MM.1S (cell line): ENCODE data around the gene FAM83F.

Experiments used
- DNase-seq: peaks from one replicate; pipeline ENCODE4 v3.0.0-alpha.2; 2015
- H2AFZ ChIP-seq: fragments of 300-600 bp; sonication (generic); 2 replicates; pipeline ENCODE4 v1.6.0; 2016; ENCODE audit warnings: antibody characterized with exemption, low read length
- H3F3A ChIP-seq: fragments of 300-600 bp; sonication (generic); 2 replicates; pipeline ENCODE4 v1.6.1; 2016; ENCODE audit warnings: mild to moderate bottlenecking, antibody characterized with exemption, low read length, moderate library complexity, mixed read lengths; ENCODE audit not compliant: insufficient read depth
- H3K27ac ChIP-seq: fragments of 300-600 bp; sonication (generic); 2 replicates; pipeline ENCODE4 v1.5.1; 2016; ENCODE audit warnings: mild to moderate bottlenecking, low read length
- H3K27me3 ChIP-seq: fragments of 300-600 bp; sonication (generic); replicated peaks from 2 replicates; pipeline ENCODE4 v1.6.0; 2016; ENCODE audit warnings: low read length; ENCODE audit not compliant: insufficient read depth
- H3K36me3 ChIP-seq: fragments of 300-600 bp; sonication (generic); replicated peaks from 2 replicates; pipeline ENCODE4 v1.6.1; 2016; ENCODE audit warnings: mild to moderate bottlenecking, low read length, mixed read lengths; ENCODE audit not compliant: insufficient read depth
- H3K4me1 ChIP-seq: fragments of 300-600 bp; sonication (generic); 2 replicates; pipeline ENCODE4 v1.6.1; 2016; ENCODE audit warnings: low read length, mixed read lengths
- H3K4me2 ChIP-seq: fragments of 300-600 bp; sonication (generic); 2 replicates; pipeline ENCODE4 v1.6.0; 2016; ENCODE audit warnings: low read depth, low read length
- H3K4me3 ChIP-seq: fragments of 300-600 bp; sonication (generic); 2 replicates; pipeline ENCODE4 v1.5.1; 2016; ENCODE audit warnings: low read length, mixed read lengths
- H3K79me2 ChIP-seq: fragments of 300-600 bp; sonication (generic); 2 replicates; pipeline ENCODE4 v1.6.1; 2016; ENCODE audit warnings: mixed run types, low read length, mixed read lengths
- H3K9ac ChIP-seq: fragments of 300-600 bp; sonication (generic); 2 replicates; pipeline ENCODE4 v1.6.1; 2016; ENCODE audit warnings: low read length, mixed read lengths
- H3K9me2 ChIP-seq: fragments of 300-600 bp; sonication (generic); replicated peaks from 2 replicates; pipeline ENCODE4 v1.6.1; 2016; ENCODE audit warnings: mild to moderate bottlenecking, low read length, mixed read lengths; ENCODE audit not compliant: insufficient read depth
- H3K9me3 ChIP-seq: fragments of 300-600 bp; sonication (generic); replicated peaks from 2 replicates; pipeline ENCODE4 v1.6.1; 2016; ENCODE audit warnings: mild to moderate bottlenecking, low read length, mixed read lengths; ENCODE audit not compliant: insufficient read depth
- H4K20me1 ChIP-seq: fragments of 300-600 bp; sonication (generic); 2 replicates; pipeline ENCODE4 v1.6.1; 2016; ENCODE audit warnings: mild to moderate bottlenecking, low read length, moderate library complexity, mixed read lengths; ENCODE audit not compliant: insufficient read depth
- CTCF ChIP-seq: fragments of 300-600 bp; sonication (generic); IDR thresholded peaks from 2 replicates; pipeline ENCODE4 v1.5.1; 2016; ENCODE audit warnings: antibody characterized with exemption, low read length, mixed read lengths
- EZH2 ChIP-seq: fragments of 300-600 bp; sonication (generic); optimal IDR thresholded peaks from 2 replicates; pipeline ENCODE3; 2017; ENCODE audit warnings: low read depth, mild to moderate bottlenecking, antibody characterized with exemption, low read length, mixed read lengths
- EZH2phosphoT487 ChIP-seq: fragments of 300-600 bp; sonication (generic); IDR thresholded peaks from 2 replicates; pipeline ENCODE4 v1.6.1; 2018; ENCODE audit warnings: antibody characterized with exemption, low read length

The FAM83F gene

DNA sequence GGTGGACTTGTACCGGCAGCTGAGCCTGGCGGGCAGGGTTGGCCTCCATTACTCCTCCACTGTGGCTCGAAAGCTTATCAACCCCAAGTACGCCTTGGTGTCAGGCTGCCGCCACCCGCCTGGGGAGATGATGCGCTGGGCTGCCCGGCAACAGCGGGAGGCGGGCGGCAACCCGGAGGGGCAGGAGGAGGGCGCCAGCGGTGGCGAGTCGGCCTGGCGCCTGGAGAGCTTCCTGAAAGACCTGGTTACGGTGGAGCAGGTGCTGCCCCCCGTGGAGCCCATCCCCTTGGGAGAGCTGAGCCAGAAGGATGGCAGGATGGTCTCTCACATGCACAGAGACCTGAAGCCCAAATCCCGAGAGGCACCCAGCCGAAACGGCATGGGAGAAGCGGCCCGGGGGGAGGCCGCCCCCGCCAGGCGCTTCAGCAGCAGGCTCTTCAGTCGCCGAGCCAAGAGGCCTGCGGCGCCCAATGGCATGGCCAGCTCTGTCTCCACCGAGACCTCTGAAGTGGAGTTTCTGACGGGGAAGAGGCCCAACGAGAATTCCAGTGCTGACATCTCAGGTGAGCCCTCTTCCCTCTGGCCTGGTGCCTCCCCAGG is 26.7 kb downstream of the FAM83F start:
- H3K9me3 ChIP-seq, result no peaks in the 10 kb centered on the region
- H3K79me2 ChIP-seq, result no peaks in the 10 kb centered on the region
- no peak overlapping the region for H3K4me2 ChIP-seq
- TF ChIP-seq CTCF (no peak), EZH2 (no peak), EZH2phosphoT487 (no peak)
- H3K36me3 ChIP-seq, result no peaks in the 10 kb centered on the region
- H3F3A ChIP-seq, result no peaks in the 10 kb centered on the region
- H3K4me1 ChIP-seq, result no peaks in the 10 kb centered on the region
- H3K9me2 ChIP-seq, result no peaks in the 10 kb centered on the region
- H3K4me3 ChIP-seq, result no peak overlapping the region
- H3K27ac ChIP-seq, result no peak overlapping the region
- no peaks in the 10 kb centered on the region for H4K20me1 ChIP-seq
- DNase-seq, result no peak
- H3K9ac ChIP-seq, result no peak overlapping the region
- H2AFZ ChIP-seq, result no peak overlapping the region
- no peaks in the 10 kb centered on the region; the same call in 1 of the 2 replicates for H3K27me3 ChIP-seq

DNA sequence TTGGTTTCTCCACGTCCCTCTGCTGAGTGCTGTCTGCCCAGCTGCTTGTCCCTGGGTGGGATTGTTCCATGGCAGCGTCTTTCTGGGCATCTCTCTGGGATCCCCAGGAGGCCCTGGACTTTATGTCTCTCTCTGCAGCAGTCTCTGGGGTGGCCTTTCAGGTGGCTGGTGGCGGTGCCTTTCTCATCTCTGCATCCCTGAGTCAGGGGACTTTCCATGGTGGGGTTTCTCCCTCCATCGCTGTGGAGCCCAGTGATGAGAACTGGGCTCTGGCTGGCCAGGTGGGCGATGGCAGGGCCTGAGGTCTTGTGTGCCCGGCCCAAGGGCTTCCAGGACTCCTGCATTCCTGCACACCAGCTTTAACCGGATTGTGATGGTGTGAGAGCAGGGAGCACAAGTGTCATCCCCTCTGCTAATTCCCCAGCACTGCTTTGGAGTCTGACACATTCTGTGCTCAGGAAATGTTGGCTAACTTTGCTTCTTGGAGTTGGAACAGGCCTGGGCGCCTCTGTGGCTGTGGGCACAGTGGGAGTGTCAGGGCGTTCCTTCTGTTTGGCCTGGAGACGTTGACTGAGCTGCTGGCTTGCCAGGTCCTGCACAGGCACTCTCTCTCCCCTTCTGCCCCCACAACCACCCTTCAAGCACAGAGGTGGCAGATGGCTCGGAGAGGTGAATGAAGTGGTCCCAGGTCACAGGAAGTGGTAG is 27.9 kb downstream of the FAM83F start:
- Histone ChIP-seq H3K4me2 (no peak overlapping the region), H3K27ac (no peak overlapping the region), H3K4me1 (no peaks in the 10 kb centered on the region), H3K9me2 (no peaks in the 10 kb centered on the region), H4K20me1 (no peaks in the 10 kb centered on the region), H2AFZ (no peak overlapping the region), H3K4me3 (no peak overlapping the region), H3K27me3 (no peaks in the 10 kb centered on the region; the same call in 1 of the 2 replicates), H3K36me3 (no peaks in the 10 kb centered on the region), H3K79me2 (no peaks in the 10 kb centered on the region), H3K9ac (no peak overlapping the region), H3K9me3 (no peaks in the 10 kb centered on the region), H3F3A (no peaks in the 10 kb centered on the region)
- no peak for TF ChIP-seq EZH2phosphoT487
- TF ChIP-seq EZH2, result no peak
- DNase-seq, result no peak

DNA sequence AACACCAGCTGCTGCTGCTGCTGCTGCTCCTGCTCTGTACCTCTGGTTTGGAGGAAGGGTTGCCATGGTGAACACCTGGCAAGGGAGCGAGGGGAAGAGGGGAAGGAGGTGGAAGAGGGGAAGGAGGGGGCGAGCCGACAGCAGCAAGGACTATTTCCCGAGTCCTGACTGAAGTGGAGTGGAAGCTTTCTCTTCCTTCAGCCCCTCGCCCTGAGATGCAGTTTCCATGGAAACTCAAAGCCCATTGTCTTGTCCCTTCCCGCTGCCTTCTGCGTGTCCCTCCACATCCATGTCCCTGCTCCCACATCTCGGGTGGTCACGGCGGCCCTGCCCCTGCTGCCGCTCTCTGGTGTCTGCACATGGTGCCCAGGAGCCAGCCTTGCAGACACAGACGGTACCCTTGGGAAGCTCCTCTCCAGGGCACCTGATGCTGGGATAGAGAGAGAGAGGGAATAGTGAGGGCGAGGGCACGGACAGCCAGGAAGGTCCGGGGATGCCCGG is 28.6 kb downstream of the FAM83F start:
- H2AFZ ChIP-seq, result no peak overlapping the region
- no peak for TF ChIP-seq CTCF
- TF ChIP-seq EZH2, result no peak
- no peak for TF ChIP-seq EZH2phosphoT487
- no peaks in the 10 kb centered on the region for H3F3A ChIP-seq
- DNase-seq, result no peak
- no peaks in the 10 kb centered on the region for H3K9me3 ChIP-seq
- H3K79me2 ChIP-seq, result no peaks in the 10 kb centered on the region
- no peak overlapping the region for H3K4me2 ChIP-seq
- H3K4me1 ChIP-seq, result no peaks in the 10 kb centered on the region
- H3K9me2 ChIP-seq, result no peaks in the 10 kb centered on the region
- no peak overlapping the region for H3K4me3 ChIP-seq
- H4K20me1 ChIP-seq, result no peaks in the 10 kb centered on the region
- H3K27ac ChIP-seq, result no peak overlapping the region
- H3K9ac ChIP-seq, result no peak overlapping the region
- no peaks in the 10 kb centered on the region for H3K36me3 ChIP-seq
- H3K27me3 ChIP-seq, result no peaks in the 10 kb centered on the region; the same call in 1 of the 2 replicates
